Measurements from ENCODE around the gene NUP50. TPM values are rescaled to one million over a fixed set of nuclear protein-coding genes. Genes with fewer than 3 reads are reported as not detected.

Gene NUP50
- total RNA-seq, 1 donor from 2014 or later, result 76.9 TPM

GRCh38 chr22:45171830-45172229 is 8.1 kb downstream of the NUP50 start:
- H3K4me1 ChIP-seq, result peaks cover 6% of the 10 kb centered on the region
- no peak overlapping the region for H3K4me3 ChIP-seq
- peaks cover 0 to 43% of the 10 kb centered on the region in 2 donors for H3K36me3 ChIP-seq
- intact Hi-C loops (cut with DNase I), result no loop called here
- no peak for DNase-seq (ENCODE audit: extremely low spot score in 2 of 2)
- TF ChIP-seq POLR2AphosphoS5 (IDR thresholded peaks at IDR 0.05; ENCODE audit: insufficient read depth in 1 of 2, low read depth in 1 of 2), result no peak
- TF ChIP-seq CTCF (IDR thresholded peaks at IDR 0.05), result no peak
- TF ChIP-seq POLR2A (IDR thresholded peaks at IDR 0.05), result no peak
- no peaks in the 10 kb centered on the region for H3K27me3 ChIP-seq
- no peak overlapping the region for H3K27ac ChIP-seq
- H3K9me3 ChIP-seq, result no peaks in the 10 kb centered on the region

GRCh38 chr22:45172881-45173585 is 9.3 kb downstream of the NUP50 start:
- peaks cover 0 to 48% of the 10 kb centered on the region in 2 donors for H3K36me3 ChIP-seq
- intact Hi-C loops (cut with DNase I), result no loop called here
- no peak for DNase-seq (ENCODE audit: extremely low spot score in 2 of 2)
- no peak overlapping the region for H3K27ac ChIP-seq
- H3K4me1 ChIP-seq, result no peaks in the 10 kb centered on the region
- no peaks in the 10 kb centered on the region for H3K9me3 ChIP-seq
- TF ChIP-seq POLR2AphosphoS5 (IDR thresholded peaks at IDR 0.05; ENCODE audit: insufficient read depth in 1 of 2, low read depth in 1 of 2), result no peak
- TF ChIP-seq POLR2A (IDR thresholded peaks at IDR 0.05), result no peak
- no peak overlapping the region for H3K4me3 ChIP-seq
- no peaks in the 10 kb centered on the region for H3K27me3 ChIP-seq

GRCh38 chr22:45179276-45180049 is 15.7 kb downstream of the NUP50 start:
- Histone ChIP-seq H3K9me3 (no peaks in the 10 kb centered on the region), H3K4me3 (no peak overlapping the region), H3K27ac (no peak overlapping the region), H3K4me1 (no peaks in the 10 kb centered on the region), H3K27me3 (no peaks in the 10 kb centered on the region), H3K36me3 (peaks cover 0 to 70% of the 10 kb centered on the region in 2 donors)
- intact Hi-C loops (cut with DNase I), result no loop called here
- TF ChIP-seq POLR2AphosphoS5 (IDR thresholded peaks at IDR 0.05; ENCODE audit: insufficient read depth in 1 of 2, low read depth in 1 of 2) (no peak), POLR2A (IDR thresholded peaks at IDR 0.05) (no peak), CTCF (IDR thresholded peaks at IDR 0.05) (no peak)
- no peak for DNase-seq (ENCODE audit: extremely low spot score in 2 of 2)

GRCh38 chr22:45180146-45180679 is 16.5 kb downstream of the NUP50 start:
- Histone ChIP-seq H3K4me1 (no peaks in the 10 kb centered on the region), H3K4me3 (no peak overlapping the region), H3K36me3 (peaks cover 0 to 76% of the 10 kb centered on the region in 2 donors), H3K9me3 (no peaks in the 10 kb centered on the region), H3K27ac (no peak overlapping the region), H3K27me3 (no peaks in the 10 kb centered on the region)
- TF ChIP-seq CTCF (IDR thresholded peaks at IDR 0.05) (no peak), POLR2A (IDR thresholded peaks at IDR 0.05) (no peak), POLR2AphosphoS5 (IDR thresholded peaks at IDR 0.05; ENCODE audit: insufficient read depth in 1 of 2, low read depth in 1 of 2) (no peak)
- intact Hi-C loops (cut with DNase I), result no loop called here
- DNase-seq (ENCODE audit: extremely low spot score in 2 of 2), result no peak

DNA sequence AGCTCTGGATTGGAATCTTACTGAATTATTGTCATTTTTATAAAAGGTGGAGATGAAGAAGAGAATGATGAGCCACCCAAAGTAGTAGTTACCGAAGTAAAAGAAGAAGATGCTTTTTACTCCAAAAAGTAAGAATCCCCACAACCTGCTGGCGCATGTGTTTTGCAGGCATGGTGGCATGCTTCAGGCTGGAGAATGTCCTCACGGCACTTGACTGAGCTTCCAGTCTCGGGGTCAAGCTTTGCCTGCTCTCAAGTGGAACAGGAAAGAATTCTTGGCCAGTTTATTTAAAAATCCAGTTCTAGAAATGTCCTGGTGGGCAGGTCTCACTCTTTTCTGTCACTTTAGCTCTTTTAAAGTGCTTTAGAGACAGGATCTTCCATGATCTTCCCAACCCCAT is 17.5 kb downstream of the NUP50 start:
- DNase-seq (ENCODE audit: extremely low spot score in 2 of 2), result no peak
- Histone ChIP-seq H3K4me1 (no peaks in the 10 kb centered on the region), H3K27me3 (no peaks in the 10 kb centered on the region), H3K36me3 (peaks cover 0 to 76% of the 10 kb centered on the region in 2 donors), H3K27ac (no peak overlapping the region), H3K9me3 (no peaks in the 10 kb centered on the region), H3K4me3 (no peak overlapping the region)
- intact Hi-C loops (cut with DNase I), result no loop called here
- TF ChIP-seq CTCF (IDR thresholded peaks at IDR 0.05) (no peak), POLR2AphosphoS5 (IDR thresholded peaks at IDR 0.05; ENCODE audit: insufficient read depth in 1 of 2, low read depth in 1 of 2) (no peak), POLR2A (IDR thresholded peaks at IDR 0.05) (no peak)

All from vagina (tissue), 2 donors.